AG20443 (cell line): ENCODE measurements around the gene LRRC14B.

Experiments
- DNase-seq: peaks from one replicate; pipeline ENCODE4 v3.0.0; 2012; ENCODE audit warnings: low spot score, mixed read lengths

The LRRC14B gene

GRCh38 chr5:174876-175465, 16.3 kb upstream of the LRRC14B start:
- DNase-seq, result no peak

GRCh38 chr5:176296-176823, 14.9 kb upstream of the LRRC14B start:
- no peak for DNase-seq

GRCh38 chr5:178110-178509, 13.2 kb upstream of the LRRC14B start:
- no peak for DNase-seq

- no peak for DNase-seq
Observed at GRCh38 chr5:179401-179800, 11.9 kb upstream of the LRRC14B start.

GRCh38 chr5:180286-180918, 10.9 kb upstream of the LRRC14B start:
- no peak for DNase-seq

- DNase-seq, result no peak
Observed at GRCh38 chr5:181160-181559, 10.1 kb upstream of the LRRC14B start.

DNA sequence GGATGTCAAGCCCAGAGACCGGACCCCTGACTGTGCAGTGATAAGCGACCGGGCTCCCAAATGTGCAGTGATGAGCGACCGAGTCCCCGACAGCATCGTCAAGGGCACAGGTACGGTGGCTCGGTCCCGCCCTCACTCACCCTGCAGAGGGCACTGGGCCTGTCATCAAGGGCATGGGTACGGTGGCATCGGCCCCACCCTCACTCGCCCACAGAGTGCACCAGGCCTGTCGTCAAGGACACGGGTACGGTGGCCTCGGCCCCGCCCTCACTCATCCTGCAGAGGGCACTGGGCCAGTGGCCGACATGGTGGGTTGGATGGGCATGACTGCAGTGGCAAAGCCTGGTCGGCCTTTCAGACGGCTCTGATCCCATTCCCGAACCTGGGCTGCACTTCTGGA, 9.7 kb upstream of the LRRC14B start:
- no peak for DNase-seq

- no peak for DNase-seq
Observed at GRCh38 chr5:182126-182525, 9.2 kb upstream of the LRRC14B start.

- no peak for DNase-seq
Observed at GRCh38 chr5:184471-184870, 6.8 kb upstream of the LRRC14B start.

DNA sequence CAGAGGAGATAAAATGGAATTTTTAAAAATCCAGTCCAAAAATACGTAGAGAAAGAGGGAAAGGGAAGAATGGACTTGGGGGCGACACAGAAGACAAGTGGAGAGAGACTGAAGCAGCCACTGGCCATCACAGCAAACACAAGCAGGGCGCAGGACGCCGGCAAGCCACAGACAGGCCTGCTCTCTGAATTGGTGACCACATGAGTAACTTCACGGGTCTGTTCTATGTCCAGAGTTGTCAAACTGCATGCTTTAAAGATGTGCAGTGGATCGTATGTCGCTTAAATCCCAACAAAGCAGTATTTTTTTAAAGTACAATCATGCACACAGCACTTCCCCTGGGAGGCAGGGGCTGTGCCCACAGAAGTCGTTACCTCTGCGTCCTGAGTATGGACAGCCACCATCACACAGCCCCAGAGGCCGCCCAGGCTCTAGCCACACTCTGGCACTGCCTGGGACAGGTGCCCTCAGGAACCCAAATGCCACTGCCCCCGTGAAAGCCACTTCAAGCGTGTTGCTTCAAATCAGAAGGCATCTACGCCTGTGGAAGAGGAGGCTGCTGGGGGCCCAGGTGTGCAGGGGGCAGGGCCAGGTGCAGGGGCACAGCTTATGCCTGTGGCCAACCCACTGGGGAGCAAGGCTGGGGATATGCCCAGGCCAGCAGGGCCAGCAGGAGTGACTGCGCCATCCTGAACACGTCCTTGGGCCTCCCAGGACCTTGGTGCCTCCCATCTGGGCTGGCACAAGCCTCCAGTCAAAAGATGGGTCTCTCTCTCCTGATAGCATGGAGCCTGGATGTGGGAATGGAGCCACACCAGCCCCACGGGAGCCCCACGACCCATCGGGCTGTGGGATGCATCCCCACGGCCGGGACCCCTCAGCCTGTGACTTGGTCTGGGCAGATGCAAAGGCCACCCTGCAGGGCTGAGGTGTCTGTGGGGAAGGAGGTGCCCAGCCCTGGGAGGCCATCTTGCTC, 5.9 kb upstream of the LRRC14B start:
- DNase-seq, result no peak

DNA sequence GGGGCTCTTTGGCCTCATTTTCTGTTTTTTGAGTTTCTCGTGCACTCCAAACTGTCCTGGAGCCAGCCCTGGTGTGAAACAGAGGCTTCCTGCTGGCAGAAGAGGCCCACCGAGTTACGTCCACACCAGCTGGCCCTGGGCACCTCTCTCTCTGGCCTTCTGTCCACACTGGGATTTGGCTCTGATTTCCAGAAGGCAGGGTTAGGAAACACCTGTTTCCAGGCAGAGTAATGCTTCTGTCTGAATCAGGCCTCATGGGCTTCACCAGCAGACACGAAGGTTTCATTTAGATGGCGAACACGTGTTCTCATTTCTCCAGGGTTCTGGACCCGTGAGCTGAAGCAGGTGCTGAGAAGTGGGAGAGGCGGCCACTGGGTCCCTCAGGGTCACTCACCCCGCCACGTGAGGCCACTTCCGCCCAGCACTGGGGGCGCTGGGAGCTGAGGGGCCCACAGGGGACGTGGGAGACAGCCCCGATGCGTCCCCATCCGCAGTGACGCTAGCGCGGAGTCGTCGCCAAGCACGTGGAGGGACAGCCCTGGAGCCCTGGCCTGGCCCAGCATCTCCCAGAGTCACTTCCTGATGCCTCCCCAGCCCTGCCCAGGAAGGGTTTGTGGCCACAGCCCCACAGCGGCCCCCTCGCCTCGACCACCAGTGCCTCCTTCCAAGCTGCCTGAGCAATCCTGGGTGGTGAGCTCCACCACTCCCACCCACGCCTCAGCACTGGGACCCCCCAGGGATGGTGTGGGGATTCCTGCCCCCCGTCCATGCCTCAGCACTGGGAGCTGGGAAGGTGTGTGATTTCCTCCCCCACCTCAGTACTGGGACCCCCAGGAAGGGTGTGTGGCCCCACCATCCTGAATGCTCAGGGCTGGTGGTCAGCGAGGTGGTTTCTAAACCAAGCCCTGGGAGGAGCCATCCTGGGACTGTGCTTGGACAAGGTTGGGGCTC, 4.9 kb upstream of the LRRC14B start:
- no peak for DNase-seq

- DNase-seq, result no peak
Observed at GRCh38 chr5:187042-187431, 4.3 kb upstream of the LRRC14B start.

DNA sequence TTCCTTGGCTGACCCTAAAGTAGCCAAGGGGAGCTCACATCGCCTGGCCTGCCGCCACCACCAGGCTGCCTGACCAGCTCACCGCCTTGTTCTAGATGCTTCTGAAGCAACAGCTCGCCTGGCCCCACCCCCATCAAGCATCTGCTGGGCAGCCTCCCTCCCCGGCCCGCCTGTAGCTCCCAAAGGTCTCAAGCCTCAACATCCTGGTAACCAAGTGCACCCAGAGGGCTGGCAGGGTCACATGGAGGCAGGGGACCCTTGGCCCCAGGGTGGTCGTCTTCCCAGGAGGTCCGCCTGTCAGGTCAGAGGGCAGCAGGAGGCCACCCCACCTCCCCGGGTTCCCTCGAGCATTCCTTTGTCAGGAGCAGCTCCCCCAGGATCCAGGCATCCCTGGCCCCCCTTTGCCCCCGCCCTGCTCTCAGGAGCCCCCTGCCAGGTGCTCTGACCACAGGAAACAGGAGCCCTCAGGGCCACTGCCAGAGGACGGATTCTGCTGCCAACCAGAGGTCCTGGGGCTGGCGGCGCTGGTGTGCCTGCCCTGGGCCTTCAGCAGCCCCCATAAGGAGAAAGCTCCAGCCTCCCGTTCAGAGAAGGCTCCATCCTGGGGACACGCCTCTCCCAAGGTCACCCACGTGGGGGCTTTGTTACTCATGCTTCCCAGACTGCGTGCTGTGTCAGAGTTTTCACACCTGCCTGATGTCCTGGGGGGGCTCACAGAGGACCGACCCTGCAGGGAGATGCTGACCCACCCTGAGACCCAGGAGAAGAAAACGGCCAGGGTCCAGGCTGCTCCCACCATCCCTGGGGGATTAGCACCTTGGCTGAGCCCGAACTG, 3.5 kb upstream of the LRRC14B start:
- DNase-seq, result no peak

DNA sequence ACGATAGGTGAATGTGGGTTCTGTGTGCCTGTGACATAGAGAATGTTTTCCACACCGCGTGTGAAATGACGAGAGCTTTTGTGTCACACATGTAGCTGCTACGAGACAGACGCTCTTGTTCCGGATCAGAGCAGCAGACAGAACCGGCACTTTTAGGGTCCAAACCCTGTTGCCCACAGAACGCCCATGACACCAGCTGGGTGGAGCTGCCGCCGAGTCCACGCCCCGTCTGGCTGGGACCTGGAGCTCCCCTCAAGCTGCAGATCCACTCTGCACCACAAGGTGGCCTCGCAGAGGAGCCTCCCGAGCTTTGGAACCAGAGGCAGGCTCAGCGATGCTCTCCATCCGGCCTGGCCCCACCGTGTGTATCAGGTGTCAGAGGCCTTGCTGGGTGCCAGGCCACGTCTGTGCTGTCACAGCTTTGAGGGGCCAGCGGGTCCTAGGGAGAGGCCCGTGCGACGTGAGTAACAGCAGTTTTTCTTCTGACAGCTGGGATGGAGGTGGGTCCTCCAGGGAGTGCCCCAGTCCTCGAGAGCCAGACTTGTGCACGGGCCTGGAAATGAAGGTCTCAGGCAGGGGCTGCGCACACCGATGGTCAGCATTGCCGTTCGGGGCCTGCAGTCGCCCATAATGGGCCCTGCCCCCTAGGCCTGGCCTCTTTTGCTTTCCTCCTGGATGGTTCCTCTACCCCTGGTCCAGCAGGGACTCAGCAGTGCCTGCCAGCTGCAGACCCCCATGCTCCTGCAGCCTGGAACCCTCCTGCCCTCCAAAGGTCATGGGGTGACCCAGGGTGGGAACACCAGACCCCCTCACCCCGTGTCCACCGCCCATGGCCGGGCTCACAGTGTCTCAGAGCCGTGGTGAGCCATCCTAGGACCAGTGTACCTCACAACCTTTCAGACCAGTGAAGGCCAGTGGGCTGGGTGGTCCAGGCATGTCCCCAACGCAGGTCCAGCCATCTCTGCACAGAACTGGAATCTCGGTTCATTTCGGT, 2.5 kb upstream of the LRRC14B start:
- peak; percentile 97 for DNase-seq

DNA sequence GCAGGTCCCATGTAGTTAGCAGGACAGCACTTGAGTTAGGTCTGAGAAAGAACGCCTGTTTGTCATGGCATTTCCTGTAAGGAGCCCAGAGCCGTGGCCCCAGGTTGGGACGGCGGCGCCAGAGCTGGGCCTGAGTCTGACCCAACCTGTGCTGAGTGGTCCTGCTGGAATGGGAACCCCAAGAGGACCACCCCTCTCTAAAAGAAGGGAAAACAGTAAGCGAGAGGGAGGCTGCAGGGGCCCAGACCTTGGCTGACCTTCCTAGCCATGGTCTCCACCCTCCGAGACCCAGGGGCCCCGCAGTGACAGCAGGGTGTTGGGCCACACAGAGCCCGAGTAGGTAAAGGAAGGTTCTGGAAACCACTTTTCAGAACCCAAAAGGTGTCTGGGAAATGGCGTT, 1.8 kb upstream of the LRRC14B start:
- no peak for DNase-seq

- DNase-seq, result no peak
Observed at GRCh38 chr5:189976-190365, 1.3 kb upstream of the LRRC14B start.

DNA sequence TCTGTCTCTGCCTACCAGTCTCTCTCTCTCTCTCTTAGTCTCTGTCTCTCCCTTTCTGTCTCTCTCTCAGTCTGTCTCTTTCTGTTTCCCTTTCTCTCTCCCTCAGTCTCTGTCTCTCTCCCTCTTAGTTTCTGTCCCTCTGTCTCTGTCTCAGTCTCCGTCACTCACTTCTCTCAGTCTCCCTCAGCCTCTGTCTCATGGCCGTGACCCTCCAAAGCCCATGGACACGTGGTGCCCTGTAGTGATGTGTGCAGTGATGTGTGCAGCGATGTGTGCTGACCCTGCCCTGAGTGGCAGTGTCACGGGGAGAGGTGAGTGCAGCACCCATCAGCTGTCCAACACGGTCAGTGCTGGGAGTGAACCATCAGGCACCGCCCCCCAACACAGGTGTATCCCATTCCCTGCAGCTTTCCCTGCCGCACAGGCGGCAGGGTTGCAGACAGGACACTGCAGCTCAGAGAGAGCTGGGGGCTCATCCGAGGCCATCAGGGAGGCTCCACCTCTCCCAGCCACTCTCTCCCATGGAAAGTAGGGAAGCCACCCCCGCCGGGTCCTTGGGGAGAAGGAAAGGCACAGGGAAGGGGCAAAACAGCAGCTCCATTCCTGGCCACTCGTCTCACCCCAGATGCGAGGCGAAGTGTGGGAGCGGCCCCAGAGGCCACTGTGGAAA, 794 bp upstream of the LRRC14B start:
- no peak for DNase-seq

- no peak for DNase-seq
Observed at GRCh38 chr5:191949-192690, 825 bp downstream of the LRRC14B start.

DNA sequence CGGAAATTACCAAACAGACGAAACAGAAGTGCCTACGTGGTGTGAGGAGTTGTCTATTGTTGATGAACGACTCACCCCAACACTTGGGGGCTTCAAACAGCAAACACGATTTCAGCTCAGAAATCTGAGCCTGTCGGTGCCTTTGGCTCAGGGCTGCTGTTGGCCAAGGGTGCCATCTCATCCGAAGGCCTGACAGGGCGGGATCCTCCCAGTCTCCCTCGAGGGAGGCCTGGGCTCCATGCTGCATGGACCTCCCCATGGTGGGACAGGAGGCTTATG, 1.3 kb downstream of the LRRC14B start:
- DNase-seq, result no peak
